GM21576 (cell line): ENCODE measurements around the gene SEPHS2.
"Not testable (repeated sequence)": the region's sequence is repeated elsewhere in the genome, so short reads cannot be mapped to it uniquely, and the experiment has no call there.

Experiments
- ATAC-seq: cut with Tn5 transposase; IDR thresholded peaks from one replicate; pipeline ENCODE4 v1.9.1; 2021; ENCODE audit warnings: mild to moderate bottlenecking, moderate library complexity; ENCODE audit not compliant: unreplicated experiment

Gene SEPHS2

DNA sequence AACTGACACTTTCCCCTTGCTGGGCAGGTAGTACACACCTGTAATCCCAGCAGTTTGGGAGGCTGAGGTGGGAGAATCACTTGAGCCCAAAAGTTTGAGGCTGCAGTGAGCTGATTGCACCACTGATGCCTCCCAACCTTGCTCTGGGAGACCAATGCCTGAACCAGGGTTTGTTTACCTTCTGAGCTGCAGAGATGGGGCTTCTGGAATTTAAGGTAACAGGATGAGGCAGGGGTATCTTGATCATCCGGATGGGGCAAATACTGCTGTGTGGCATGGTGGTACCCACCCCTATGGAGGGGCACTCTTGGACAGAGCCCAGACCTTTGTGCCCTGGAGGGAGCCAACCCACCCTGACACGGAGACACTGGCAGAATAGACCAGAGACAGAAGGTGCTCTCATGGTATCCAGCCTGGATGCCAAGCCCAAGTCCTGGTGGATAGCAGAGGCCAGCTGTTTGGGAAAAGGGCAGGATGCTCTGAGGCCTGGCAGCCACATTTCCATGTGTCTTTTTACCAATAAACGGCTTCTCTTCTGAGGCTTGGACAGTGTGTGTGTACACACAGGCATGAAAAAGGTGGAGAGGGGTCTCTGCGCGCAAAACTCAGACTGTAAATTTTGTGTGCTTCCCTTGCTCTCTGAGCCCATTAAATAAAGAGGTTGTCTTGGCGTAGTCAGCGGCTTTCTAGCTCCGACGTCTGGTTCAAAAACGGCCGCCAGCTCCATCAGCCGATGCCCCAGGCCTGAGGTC lies 46.1 kb downstream of the SEPHS2 start:
- ATAC-seq = no peak

- ATAC-seq = no peak
Observed at GRCh38 chr16:30398661-30399434, 46.8 kb downstream of the SEPHS2 start.

- no peak for ATAC-seq
Observed at GRCh38 chr16:30397776-30398660, 47.7 kb downstream of the SEPHS2 start.

GRCh38 chr16:30397056-30397455 lies 48.6 kb downstream of the SEPHS2 start:
- no peak for ATAC-seq

DNA sequence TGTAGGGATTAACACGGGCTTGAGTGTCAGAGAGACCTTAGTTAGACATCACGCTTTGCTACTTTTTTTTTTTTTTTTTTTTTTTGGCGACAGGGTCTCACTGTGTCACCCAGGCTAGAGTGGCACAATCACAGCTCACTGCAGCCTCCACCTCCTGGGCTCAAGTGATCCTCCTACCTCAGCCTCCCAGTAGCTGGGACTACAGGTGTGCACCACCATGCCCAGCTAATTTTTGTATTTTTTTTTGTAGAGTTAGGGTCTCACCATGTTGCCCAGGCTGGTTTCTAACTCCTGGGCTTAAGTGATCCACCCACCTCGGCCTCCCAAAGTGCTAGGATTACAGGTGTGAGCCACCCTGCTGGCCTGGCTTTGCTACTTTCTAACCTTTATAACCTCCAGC lies 49.0 kb downstream of the SEPHS2 start:
- ATAC-seq = not testable (repeated sequence)

- no peak for ATAC-seq
Observed at GRCh38 chr16:30395992-30396585, 49.6 kb downstream of the SEPHS2 start.

DNA sequence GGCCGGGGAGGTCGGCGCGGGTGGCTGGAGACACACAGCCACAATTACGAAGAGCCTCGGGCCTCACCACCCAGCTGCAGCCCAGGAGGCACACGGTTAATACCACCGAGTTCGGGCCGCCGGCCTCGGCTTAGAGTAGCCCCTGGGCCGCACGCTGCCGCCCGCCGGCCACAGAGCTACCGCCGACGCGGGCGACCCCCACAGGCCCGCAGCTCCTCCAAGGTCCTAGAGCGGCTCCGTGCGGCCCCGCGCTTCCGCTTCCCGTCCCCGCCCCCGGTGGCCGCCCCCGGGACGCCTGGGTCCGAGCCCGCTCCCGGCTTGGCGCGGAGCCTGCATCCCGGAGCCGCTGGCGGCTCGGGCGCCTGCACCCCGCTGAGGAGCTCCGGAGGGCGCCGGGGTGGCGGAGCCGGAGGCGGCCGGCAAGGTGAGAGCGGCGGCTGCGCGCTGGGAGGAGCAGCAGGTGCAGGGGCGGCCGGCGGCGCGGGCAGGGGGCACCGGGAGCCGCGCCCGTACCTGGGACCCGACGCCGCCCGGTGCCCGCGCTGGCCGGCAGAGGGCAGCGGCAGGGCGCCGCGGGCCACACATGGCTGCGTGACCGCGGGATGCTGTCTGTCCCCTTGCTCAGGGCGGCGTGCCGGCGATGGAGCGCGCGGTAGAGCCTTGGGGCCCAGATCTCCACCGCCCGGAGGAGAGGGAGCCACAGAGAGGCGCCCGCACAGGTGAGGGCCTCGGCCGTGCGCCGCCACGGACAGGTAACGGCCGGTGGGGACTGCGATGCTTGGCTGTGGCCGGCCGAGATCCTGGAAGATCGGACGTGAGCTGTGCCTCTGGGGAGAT lies 50.3 kb downstream of the SEPHS2 start, which contains the start of gene ZNF48:
TSS of gene ZNF48 (plus strand) at position 266 of the 837 bp plus-strand sequence. CDS start at position 641, 375 bp downstream.
- peak; percentile 58 for ATAC-seq

DNA sequence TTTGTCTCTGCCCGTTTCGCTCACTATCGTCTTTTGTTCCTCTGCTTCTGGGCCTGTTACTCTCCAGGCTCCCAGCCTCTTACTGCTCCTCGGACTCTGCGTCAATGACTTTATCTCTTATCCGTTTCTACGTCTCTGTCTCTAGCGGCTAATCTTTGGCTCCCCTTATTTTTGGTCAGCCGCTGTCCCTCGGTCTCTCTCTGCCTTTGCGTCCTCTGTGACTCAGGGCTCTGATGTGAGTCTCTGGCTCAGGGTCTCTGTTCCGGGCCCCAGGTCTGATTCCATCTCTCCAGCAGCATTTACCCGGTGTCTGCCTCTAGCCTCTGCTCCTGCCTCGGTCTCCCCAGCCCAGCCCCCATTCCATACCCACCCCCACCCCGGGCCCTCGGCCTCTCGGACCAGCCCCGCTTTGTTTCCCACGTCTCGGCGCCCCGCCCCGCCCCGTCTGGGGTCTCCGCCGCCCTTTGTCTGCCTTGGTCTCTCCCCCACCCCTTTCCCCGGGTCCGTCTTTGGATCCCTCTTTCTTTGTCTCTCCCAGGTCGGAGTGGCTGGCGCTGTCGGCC lies 51.0 kb downstream of the SEPHS2 start:
- ATAC-seq = no peak
